ENCODE data around the gene IL23A. TPM values are rescaled to one million over a fixed set of nuclear protein-coding genes. Genes with fewer than 3 reads are reported as not detected.

The IL23A gene, protein sequence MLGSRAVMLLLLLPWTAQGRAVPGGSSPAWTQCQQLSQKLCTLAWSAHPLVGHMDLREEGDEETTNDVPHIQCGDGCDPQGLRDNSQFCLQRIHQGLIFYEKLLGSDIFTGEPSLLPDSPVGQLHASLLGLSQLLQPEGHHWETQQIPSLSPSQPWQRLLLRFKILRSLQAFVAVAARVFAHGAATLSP
- under 1 TPM in 1 of 3 donors, not detected in 2; 0.55 TPM for total RNA-seq
- long read RNA-seq, donor 1 = 0 reads
- long read RNA-seq, donor 2, partial matches to known transcripts = 0 of 1 reads
- long read RNA-seq, donor 2, other reads (novel, unspliced or antisense) = 1 of 1 reads

DNA sequence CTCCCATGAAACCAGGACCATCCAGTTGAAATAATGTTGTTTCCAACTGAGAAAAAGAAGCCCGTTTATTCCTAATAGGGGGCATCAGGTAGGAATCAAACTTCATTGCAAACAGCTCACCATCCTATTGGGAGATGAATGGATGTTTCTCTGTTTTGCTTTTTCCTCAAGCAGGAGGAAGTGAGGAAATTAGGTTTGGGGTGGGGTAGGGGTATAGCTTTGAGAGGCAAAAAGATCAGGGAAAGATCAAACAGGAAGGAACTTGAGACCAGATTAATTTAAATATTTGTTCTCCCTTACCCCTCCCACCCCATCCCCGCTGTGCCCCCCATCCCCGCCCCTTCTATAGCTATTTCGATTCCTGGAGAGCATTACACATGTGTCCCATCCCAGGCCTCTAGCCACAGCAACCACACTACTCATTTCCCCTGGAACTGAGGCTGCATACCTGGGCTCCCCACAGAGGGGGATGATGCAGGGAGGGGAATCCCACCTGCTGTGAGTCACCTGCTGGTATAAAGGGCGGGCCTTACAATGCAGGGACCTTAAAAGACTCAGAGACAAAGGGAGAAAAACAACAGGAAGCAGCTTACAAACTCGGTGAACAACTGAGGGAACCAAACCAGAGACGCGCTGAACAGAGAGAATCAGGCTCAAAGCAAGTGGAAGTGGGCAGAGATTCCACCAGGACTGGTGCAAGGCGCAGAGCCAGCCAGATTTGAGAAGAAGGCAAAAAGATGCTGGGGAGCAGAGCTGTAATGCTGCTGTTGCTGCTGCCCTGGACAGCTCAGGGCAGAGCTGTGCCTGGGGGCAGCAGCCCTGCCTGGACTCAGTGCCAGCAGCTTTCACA is at the start of gene IL23A:
IL23A (plus strand) TSS at position 577 of the 850 bp plus-strand sequence; CDS start at position 738, 161 bp downstream.
- DNase-seq (peak in 1 of 3 donors; percentile 24), ATAC-seq (peak; percentile 16)
- Histone ChIP-seq H3K4me1 (ENCODE audit: low read depth) (no peaks in the 10 kb centered on the region), H3K36me3 (ENCODE audit: low read depth) (no peaks in the 10 kb centered on the region), H3K4me3 (no peak within 1 kb of the TSS), H3K9me3 (no peaks in the 10 kb centered on the region)
- TF ChIP-seq, protein P1, sequence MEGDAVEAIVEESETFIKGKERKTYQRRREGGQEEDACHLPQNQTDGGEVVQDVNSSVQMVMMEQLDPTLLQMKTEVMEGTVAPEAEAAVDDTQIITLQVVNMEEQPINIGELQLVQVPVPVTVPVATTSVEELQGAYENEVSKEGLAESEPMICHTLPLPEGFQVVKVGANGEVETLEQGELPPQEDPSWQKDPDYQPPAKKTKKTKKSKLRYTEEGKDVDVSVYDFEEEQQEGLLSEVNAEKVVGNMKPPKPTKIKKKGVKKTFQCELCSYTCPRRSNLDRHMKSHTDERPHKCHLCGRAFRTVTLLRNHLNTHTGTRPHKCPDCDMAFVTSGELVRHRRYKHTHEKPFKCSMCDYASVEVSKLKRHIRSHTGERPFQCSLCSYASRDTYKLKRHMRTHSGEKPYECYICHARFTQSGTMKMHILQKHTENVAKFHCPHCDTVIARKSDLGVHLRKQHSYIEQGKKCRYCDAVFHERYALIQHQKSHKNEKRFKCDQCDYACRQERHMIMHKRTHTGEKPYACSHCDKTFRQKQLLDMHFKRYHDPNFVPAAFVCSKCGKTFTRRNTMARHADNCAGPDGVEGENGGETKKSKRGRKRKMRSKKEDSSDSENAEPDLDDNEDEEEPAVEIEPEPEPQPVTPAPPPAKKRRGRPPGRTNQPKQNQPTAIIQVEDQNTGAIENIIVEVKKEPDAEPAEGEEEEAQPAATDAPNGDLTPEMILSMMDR (IDR thresholded peaks at IDR 0.05) = no peak
- intact Hi-C loops (cut with DNase I, micrococcal nuclease) = no loop called here

DNA sequence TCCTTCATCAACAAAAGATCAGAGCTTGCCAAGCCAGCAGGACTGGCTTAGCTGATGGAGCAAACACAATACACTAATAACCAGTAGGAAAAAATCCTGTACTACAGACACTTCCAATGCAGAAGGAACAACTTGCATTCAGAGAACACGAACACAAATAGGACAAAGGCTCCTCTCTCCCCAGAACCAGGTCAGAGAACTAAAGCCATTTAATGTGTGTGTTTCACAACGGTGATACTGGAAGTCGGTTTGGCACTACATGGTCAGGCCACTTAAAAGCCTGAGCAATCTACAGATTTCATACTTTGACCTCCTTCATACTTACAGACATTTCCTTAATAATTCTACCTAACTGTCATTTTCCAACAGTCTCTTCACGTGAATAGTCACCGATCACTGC is 44.9 kb upstream of the IL23A start:
- H3K36me3 ChIP-seq (ENCODE audit: low read depth) = no peaks in the 10 kb centered on the region
- no peak for ATAC-seq
- TF ChIP-seq, protein P1 (IDR thresholded peaks at IDR 0.05) = no peak
- no peak overlapping the region for H3K4me3 ChIP-seq
- no peak for DNase-seq
- peaks cover 26% of the 10 kb centered on the region for H3K4me1 ChIP-seq (ENCODE audit: low read depth)
- H3K9me3 ChIP-seq = no peaks in the 10 kb centered on the region
- intact Hi-C loops (cut with DNase I, micrococcal nuclease) = no loop called here

DNA sequence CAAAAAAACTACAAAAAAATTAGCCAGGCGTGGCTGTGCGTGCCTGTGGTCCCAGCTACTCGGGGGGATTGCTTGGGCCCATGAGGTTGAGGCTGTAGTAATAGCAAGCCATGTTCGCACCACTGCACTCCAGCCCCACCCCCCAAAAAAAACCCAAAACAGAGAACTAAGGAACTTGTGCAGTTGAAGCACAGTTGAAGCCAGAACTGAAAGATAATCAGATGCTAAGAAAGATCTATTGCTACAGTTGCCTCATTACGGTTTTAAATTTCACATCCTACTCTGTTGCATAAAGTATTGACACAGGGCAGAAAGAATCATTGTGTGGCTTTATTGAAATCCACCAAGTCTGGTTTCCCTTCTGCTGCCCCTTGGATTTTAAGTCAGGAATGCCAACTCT is 42.4 kb upstream of the IL23A start:
- intact Hi-C loops (cut with DNase I, micrococcal nuclease) = no loop called here
- DNase-seq (no peak), ATAC-seq (no peak)
- peaks cover 38% of the 10 kb centered on the region for H3K4me1 ChIP-seq (ENCODE audit: low read depth)
- H3K9me3 ChIP-seq = no peaks in the 10 kb centered on the region
- TF ChIP-seq, protein P1 (IDR thresholded peaks at IDR 0.05) = no peak
- H3K4me3 ChIP-seq = no peak overlapping the region
- no peaks in the 10 kb centered on the region for H3K36me3 ChIP-seq (ENCODE audit: low read depth)

DNA sequence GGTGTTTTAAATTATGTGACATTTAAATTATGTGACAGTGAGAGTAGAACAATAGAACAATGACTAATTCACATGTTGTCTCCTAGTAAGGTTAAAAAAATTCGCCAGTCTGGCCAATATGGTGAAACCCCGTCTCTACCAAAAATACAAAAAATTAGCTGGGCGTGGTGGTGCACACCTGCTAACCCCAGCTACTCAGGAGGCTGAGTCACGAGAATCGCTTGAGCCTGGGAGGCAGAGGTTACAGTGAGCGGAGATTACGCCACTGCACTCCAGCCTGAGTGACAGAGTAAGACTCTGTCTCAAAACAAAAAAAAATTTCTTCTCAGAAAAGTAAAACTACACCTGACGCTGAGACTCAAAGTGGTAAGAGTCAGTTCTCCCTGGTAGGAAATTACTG is 41.3 kb upstream of the IL23A start:
- no peaks in the 10 kb centered on the region for H3K36me3 ChIP-seq (ENCODE audit: low read depth)
- intact Hi-C loops (cut with DNase I, micrococcal nuclease) = no loop called here
- ATAC-seq (no peak), DNase-seq (no peak)
- H3K4me1 ChIP-seq (ENCODE audit: low read depth) = peaks cover 41% of the 10 kb centered on the region
- H3K4me3 ChIP-seq = no peak overlapping the region
- no peaks in the 10 kb centered on the region for H3K9me3 ChIP-seq
- TF ChIP-seq, protein P1 (IDR thresholded peaks at IDR 0.05) = no peak

DNA sequence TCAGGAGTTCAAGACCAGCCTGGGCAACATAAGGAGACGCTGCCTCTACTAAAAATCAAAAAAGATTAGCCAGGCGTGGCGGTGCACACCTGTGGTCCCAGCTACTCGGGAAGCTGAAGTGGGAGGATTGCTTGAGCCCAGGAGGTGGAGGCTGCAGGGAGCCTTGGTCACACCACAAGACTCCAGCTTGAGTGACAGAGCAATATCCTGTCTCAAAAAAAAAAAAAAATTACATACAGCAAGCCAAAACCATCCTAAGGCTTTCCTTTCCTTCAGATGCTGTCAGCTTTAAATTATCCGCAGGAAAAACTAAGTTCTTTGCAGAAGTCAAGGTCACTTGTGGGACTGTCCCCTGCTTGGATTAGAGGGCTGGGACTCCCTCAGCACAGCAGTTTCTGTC is 39.9 kb upstream of the IL23A start:
- TF ChIP-seq, protein P1 (IDR thresholded peaks at IDR 0.05) = no peak
- intact Hi-C loops (cut with DNase I, micrococcal nuclease) = no loop called here

More for the DNA sequence above, 39.9 kb upstream of the IL23A start:
- peaks cover 41% of the 10 kb centered on the region for H3K4me1 ChIP-seq (ENCODE audit: low read depth)
- no peak for DNase-seq
- H3K9me3 ChIP-seq = no peaks in the 10 kb centered on the region
- H3K36me3 ChIP-seq (ENCODE audit: low read depth) = no peaks in the 10 kb centered on the region
- no peak for ATAC-seq
- no peak overlapping the region for H3K4me3 ChIP-seq

Measured in mucosa of descending colon (tissue), 3 donors.